Measurements from ENCODE around the gene UBE2Z.

DNA sequence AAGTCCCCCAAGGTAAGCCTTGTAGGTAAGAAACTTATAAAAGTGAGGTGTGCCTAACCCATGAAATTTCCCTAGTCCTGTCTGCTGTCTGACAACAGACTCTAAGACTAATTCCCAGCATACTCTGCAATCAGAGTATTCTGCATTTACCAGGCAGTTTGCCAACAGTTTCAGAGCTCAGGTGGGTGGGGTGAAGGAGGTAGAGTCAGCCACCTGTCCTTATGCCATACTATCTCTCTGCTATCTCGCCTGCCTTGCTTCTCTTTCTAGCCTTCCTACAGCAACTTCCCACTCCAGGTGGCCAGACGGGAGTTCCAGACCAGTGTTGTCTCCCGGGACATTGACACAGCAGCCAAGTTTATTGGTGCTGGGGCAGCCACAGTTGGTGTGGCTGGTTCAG, 13.3 kb upstream of the UBE2Z start:
- TF ChIP-seq, protein P1, sequence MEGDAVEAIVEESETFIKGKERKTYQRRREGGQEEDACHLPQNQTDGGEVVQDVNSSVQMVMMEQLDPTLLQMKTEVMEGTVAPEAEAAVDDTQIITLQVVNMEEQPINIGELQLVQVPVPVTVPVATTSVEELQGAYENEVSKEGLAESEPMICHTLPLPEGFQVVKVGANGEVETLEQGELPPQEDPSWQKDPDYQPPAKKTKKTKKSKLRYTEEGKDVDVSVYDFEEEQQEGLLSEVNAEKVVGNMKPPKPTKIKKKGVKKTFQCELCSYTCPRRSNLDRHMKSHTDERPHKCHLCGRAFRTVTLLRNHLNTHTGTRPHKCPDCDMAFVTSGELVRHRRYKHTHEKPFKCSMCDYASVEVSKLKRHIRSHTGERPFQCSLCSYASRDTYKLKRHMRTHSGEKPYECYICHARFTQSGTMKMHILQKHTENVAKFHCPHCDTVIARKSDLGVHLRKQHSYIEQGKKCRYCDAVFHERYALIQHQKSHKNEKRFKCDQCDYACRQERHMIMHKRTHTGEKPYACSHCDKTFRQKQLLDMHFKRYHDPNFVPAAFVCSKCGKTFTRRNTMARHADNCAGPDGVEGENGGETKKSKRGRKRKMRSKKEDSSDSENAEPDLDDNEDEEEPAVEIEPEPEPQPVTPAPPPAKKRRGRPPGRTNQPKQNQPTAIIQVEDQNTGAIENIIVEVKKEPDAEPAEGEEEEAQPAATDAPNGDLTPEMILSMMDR (conservative IDR thresholded peaks at IDR 0.05; ENCODE audit: low read depth, low read length) = no peak
- TF ChIP-seq CEBPB (IDR thresholded peaks at IDR 0.05; ENCODE audit: low read depth, low read length) = no peak
- TF ChIP-seq MAFK (IDR thresholded peaks at IDR 0.05; ENCODE audit: low read depth, low read length) = no peak
- TF ChIP-seq POLR2A (IDR thresholded peaks at IDR 0.05; ENCODE audit: low read depth, low read length) = no peak
- no peak for TF ChIP-seq MXI1 (IDR thresholded peaks at IDR 0.05; ENCODE audit: borderline replicate concordance, low read depth, low read length)
- TF ChIP-seq, protein P2, sequence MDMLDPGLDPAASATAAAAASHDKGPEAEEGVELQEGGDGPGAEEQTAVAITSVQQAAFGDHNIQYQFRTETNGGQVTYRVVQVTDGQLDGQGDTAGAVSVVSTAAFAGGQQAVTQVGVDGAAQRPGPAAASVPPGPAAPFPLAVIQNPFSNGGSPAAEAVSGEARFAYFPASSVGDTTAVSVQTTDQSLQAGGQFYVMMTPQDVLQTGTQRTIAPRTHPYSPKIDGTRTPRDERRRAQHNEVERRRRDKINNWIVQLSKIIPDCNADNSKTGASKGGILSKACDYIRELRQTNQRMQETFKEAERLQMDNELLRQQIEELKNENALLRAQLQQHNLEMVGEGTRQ (IDR thresholded peaks at IDR 0.05; ENCODE audit: low read depth, low read length) = no peak
- no peak for TF ChIP-seq RFX5 (IDR thresholded peaks at IDR 0.05; ENCODE audit: low read depth, low read length)
- no peak for TF ChIP-seq SMC3 (IDR thresholded peaks at IDR 0.05; ENCODE audit: low read depth, low read length)
- TF ChIP-seq RCOR1 (IDR thresholded peaks at IDR 0.05; ENCODE audit: insufficient replicate concordance, low read length) = no peak
- no peak for TF ChIP-seq MAZ (IDR thresholded peaks at IDR 0.05; ENCODE audit: borderline replicate concordance, low read depth, low read length)

Data from IMR-90 (cell line).